ENCODE results near the gene RXFP1. TPM values are rescaled to one million over a fixed set of nuclear protein-coding genes. Genes with fewer than 3 reads are reported as not detected.

Gene RXFP1
- polyA plus RNA-seq, 1 donor (not counting 4 experiments of a cell fraction or from before 2014, with no cell fraction given): not detected

DNA sequence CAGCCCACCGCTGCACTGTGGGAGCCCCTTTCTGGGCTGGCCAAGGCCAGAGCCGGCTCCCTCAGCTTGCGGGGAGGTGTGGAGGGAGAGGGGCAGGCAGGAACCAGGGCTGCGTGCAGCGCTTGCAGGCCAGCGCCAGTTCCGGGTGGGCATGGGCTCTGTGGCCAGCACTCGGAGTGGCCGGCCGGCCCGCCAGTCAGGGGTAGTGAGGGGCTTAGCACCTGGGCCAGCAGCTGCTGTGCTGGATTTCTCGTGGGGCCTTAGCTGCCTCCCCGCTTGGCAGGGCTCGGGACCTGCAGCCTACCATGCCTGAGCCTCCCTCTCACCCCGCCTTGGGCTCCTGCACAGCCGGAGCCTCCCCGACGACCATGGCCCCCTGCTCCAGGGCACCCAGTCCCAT lies 45.2 kb downstream of the RXFP1 start:
- Histone ChIP-seq H3K27me3 (ENCODE audit: control insufficient read depth, extremely low read depth, insufficient read depth, low read length) (no peaks in the 10 kb centered on the region), H3K36me3 (ENCODE audit: control insufficient read depth in 2 of 2, extremely low read depth in 1 of 2, insufficient read depth in 2 of 2, low read length in 2 of 2) (no peaks in the 10 kb centered on the region), H3K79me2 (ENCODE audit: control insufficient read depth, insufficient read depth, low read length) (no peaks in the 10 kb centered on the region), H3K9me3 (ENCODE audit: control insufficient read depth, low read depth, low read length) (no peaks in the 10 kb centered on the region), H3K9me1 (ENCODE audit: control insufficient read depth, extremely low read depth, insufficient read depth, low read length) (no peaks in the 10 kb centered on the region), H3K4me2 (ENCODE audit: control insufficient read depth, extremely low read depth, insufficient read depth, low read depth, low read length) (no peak overlapping the region), H2AFZ (ENCODE audit: control insufficient read depth, low read length) (no peak overlapping the region), H4K20me1 (ENCODE audit: control insufficient read depth, extremely low read depth, insufficient read depth, low read length) (no peaks in the 10 kb centered on the region), H3K4me3 (ENCODE audit: control insufficient read depth in 2 of 3, extremely low read depth in 1 of 3, insufficient read depth in 2 of 3, low read depth in 1 of 3, low read length in 3 of 3) (no peak overlapping the region), H3K9ac (ENCODE audit: control insufficient read depth, extremely low read depth, insufficient read depth, low read length) (no peak overlapping the region), H3K27ac (ENCODE audit: control insufficient read depth, insufficient read depth, low read length) (no peak overlapping the region), H3K4me1 (ENCODE audit: control insufficient read depth, extremely low read depth, insufficient read depth, low read length) (no peaks in the 10 kb centered on the region)
- DNase-seq (ENCODE audit: low read depth, low spot score) (no peak), FAIRE-seq (no peak)
- dilution Hi-C loops (cut with MboI; ENCODE audit: extremely low pct_ligation_motif_present, low sequenced_read_pairs): no loop called here
- no peak for TF ChIP-seq EZH2 (IDR thresholded peaks at IDR 0.05; ENCODE audit: low read length)
- TF ChIP-seq, protein P1, sequence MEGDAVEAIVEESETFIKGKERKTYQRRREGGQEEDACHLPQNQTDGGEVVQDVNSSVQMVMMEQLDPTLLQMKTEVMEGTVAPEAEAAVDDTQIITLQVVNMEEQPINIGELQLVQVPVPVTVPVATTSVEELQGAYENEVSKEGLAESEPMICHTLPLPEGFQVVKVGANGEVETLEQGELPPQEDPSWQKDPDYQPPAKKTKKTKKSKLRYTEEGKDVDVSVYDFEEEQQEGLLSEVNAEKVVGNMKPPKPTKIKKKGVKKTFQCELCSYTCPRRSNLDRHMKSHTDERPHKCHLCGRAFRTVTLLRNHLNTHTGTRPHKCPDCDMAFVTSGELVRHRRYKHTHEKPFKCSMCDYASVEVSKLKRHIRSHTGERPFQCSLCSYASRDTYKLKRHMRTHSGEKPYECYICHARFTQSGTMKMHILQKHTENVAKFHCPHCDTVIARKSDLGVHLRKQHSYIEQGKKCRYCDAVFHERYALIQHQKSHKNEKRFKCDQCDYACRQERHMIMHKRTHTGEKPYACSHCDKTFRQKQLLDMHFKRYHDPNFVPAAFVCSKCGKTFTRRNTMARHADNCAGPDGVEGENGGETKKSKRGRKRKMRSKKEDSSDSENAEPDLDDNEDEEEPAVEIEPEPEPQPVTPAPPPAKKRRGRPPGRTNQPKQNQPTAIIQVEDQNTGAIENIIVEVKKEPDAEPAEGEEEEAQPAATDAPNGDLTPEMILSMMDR (optimal IDR thresholded peaks at IDR 0.05 in 1 of 3, IDR thresholded peaks at IDR 0.05 in 1 of 3, conservative IDR thresholded peaks at IDR 0.05 in 1 of 3; ENCODE audit: extremely low read depth in 1 of 3, insufficient read depth in 2 of 3, low read length in 3 of 3): no peak

DNA sequence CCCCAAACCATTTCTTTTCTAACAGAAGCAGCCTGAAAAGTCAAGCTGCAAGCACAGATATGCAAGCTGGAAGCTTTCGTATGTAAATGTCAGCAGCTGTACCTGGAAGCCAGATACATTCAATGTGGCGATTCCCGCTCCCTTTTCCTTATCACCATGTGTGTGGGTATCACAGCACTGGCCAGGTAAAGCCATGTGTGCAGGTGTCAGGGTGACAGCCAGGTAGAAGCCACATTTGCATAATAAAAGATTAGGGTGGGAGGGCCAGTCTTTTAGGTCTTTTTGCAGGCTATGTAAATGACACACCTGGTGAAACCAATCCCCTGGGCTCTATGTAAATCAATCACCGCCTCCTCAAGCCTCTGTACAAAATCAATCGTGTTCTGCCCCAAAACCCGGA lies 50.1 kb downstream of the RXFP1 start:
- no peak overlapping the region for H2AFZ ChIP-seq (ENCODE audit: control insufficient read depth, low read length)
- FAIRE-seq: no peak
- TF ChIP-seq, protein P1 (optimal IDR thresholded peaks at IDR 0.05 in 1 of 3, IDR thresholded peaks at IDR 0.05 in 1 of 3, conservative IDR thresholded peaks at IDR 0.05 in 1 of 3; ENCODE audit: extremely low read depth in 1 of 3, insufficient read depth in 2 of 3, low read length in 3 of 3): no peak
- no peak for TF ChIP-seq EZH2 (IDR thresholded peaks at IDR 0.05; ENCODE audit: low read length)

More for the DNA sequence above, 50.1 kb downstream of the RXFP1 start:
- dilution Hi-C loops (cut with MboI; ENCODE audit: extremely low pct_ligation_motif_present, low sequenced_read_pairs): no loop called here
- Histone ChIP-seq H3K79me2 (ENCODE audit: control insufficient read depth, insufficient read depth, low read length) (no peaks in the 10 kb centered on the region), H3K9ac (ENCODE audit: control insufficient read depth, extremely low read depth, insufficient read depth, low read length) (no peak overlapping the region), H3K36me3 (ENCODE audit: control insufficient read depth in 2 of 2, extremely low read depth in 1 of 2, insufficient read depth in 2 of 2, low read length in 2 of 2) (no peaks in the 10 kb centered on the region), H3K9me1 (ENCODE audit: control insufficient read depth, extremely low read depth, insufficient read depth, low read length) (no peaks in the 10 kb centered on the region), H4K20me1 (ENCODE audit: control insufficient read depth, extremely low read depth, insufficient read depth, low read length) (no peaks in the 10 kb centered on the region), H3K4me2 (ENCODE audit: control insufficient read depth, extremely low read depth, insufficient read depth, low read depth, low read length) (no peak overlapping the region), H3K27me3 (ENCODE audit: control insufficient read depth, extremely low read depth, insufficient read depth, low read length) (no peaks in the 10 kb centered on the region), H3K9me3 (ENCODE audit: control insufficient read depth, low read depth, low read length) (no peaks in the 10 kb centered on the region), H3K4me3 (ENCODE audit: control insufficient read depth in 2 of 3, extremely low read depth in 1 of 3, insufficient read depth in 2 of 3, low read depth in 1 of 3, low read length in 3 of 3) (no peak overlapping the region), H3K27ac (ENCODE audit: control insufficient read depth, insufficient read depth, low read length) (no peak overlapping the region), H3K4me1 (ENCODE audit: control insufficient read depth, extremely low read depth, insufficient read depth, low read length) (no peaks in the 10 kb centered on the region)
- no peak for DNase-seq (ENCODE audit: low read depth, low spot score)

Measured in keratinocyte (primary cell).